IPS-18a (cell line): ENCODE data around the gene GCK.

ENCODE experiments used
- H3K27ac ChIP-seq: one replicate; pipeline ENCODE4 v1.5.1; 2013; ENCODE audit warnings: low read length
- H3K27me3 ChIP-seq: one replicate; pipeline ENCODE4 v1.6.1; 2013; ENCODE audit warnings: mild to moderate bottlenecking, low read length; ENCODE audit not compliant: control insufficient read depth, insufficient read depth
- H3K36me3 ChIP-seq: one replicate; pipeline ENCODE4 v1.6.1; 2013; ENCODE audit warnings: low read depth, low read length; ENCODE audit not compliant: control insufficient read depth
- H3K4me1 ChIP-seq: one replicate; pipeline ENCODE4 v1.6.1; 2013; ENCODE audit warnings: low read depth, low read length; ENCODE audit not compliant: control insufficient read depth
- H3K4me3 ChIP-seq: one replicate; pipeline ENCODE4 v1.5.1; 2013; ENCODE audit warnings: low read length
- H3K9ac ChIP-seq: one replicate; pipeline ENCODE4 v1.6.1; 2013; ENCODE audit warnings: mild to moderate bottlenecking, low read length, moderate library complexity
- H3K9me3 ChIP-seq: one replicate; pipeline ENCODE4 v1.6.1; 2013; ENCODE audit warnings: low read depth, low read length; ENCODE audit not compliant: control insufficient read depth

GCK gene

DNA sequence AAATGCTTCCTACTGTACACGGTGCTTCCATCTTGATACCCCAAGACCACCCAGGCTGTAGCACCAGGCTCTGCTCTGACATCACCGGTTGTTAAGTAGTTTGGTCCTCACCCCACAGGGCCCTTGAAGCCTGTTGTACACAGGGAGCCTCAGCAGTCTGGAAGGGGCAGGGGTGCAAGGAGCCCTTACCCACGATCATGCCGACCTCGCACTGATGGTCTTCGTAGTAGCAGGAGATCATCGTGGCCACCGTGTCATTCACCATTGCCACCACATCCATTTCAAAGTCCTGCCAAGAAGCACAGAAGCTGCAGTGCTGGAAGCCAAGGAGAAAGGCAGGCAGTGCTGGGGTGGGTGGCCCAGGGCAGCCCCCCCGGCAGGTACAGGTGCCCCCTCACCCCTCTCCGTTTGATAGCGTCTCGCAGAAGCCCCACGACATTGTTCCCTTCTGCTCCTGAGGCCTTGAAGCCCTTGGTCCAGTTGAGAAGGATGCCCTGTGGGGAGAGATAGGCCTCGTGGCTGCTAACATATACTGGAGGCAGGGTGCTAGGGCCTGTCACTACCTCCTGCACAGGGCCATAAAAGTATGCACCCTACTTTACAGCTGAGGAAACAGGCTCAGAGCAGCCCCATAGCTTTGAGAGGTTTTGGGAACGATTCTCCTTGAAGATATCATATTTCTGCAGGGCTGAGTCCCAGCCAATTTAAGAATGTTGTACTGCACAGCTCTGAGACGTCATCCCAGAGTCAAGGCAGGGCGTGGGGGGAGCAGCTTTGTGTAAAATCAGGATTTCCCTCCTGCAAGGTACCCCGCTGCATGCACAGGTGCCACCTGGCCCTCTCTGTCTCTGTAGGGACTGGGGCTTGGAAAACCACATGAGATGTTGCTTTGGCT is 39.4 kb downstream of the GCK start:
- Histone ChIP-seq H3K27ac (no peak overlapping the region), H3K4me3 (no peak overlapping the region), H3K27me3 (peaks cover 15% of the 10 kb centered on the region), H3K4me1 (peaks cover 10% of the 10 kb centered on the region), H3K36me3 (no peaks in the 10 kb centered on the region), H3K9me3 (no peaks in the 10 kb centered on the region), H3K9ac (no peak overlapping the region)

DNA sequence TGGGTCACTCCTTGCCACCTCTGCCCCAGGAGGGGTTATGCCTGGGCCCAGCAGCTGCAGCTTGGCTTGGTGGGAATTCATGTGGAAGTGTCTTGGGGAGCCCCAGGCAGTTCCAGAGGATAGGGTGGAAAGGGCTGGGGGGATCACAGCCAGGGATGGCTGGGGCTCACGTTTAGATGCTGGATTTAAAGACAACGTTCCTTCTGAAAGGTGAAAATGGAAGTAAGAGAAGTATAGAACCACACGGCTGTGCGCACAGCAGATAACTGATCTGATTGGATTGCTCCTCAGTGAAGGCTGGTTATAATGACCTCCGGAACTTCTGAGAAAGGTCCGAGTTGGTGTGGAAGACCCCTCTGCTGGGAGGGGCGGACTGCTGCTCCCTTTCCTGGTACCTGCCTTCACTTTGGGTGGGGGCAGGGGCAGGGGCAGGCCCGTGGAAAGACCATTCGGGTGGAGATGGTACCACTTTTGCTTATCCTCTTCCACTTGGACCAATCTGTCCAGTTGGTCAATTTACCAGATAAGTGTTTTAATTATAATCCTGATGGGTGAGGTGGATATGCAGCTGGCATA is 40.2 kb downstream of the GCK start:
- H3K9me3 ChIP-seq = no peaks in the 10 kb centered on the region
- H3K9ac ChIP-seq = no peak overlapping the region
- no peaks in the 10 kb centered on the region for H3K36me3 ChIP-seq
- H3K4me1 ChIP-seq = peaks cover 10% of the 10 kb centered on the region
- no peak overlapping the region for H3K4me3 ChIP-seq
- no peak overlapping the region for H3K27ac ChIP-seq
- peaks cover 23% of the 10 kb centered on the region for H3K27me3 ChIP-seq

DNA sequence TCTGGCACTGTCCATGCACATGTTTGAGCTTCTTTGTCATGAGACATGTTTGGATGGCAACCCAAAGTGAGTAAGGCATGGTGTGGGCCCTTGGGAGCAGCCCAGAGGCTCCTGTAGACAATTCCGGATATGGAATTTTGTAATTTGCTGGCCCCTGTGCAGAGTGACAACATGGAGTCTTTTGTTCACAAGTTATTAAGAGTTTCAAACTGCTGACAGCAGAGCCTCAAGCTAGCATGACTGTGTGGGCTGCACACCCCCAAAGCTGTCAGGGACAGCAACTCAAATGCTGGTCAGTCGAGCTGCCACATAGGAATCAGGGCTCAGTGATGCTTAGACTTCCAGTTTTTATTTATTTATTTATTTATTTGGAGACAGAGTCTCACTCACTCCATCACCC is 41.1 kb downstream of the GCK start:
- Histone ChIP-seq H3K9ac (no peak overlapping the region), H3K27me3 (peaks cover 29% of the 10 kb centered on the region), H3K27ac (no peak overlapping the region), H3K4me1 (peaks cover 10% of the 10 kb centered on the region), H3K36me3 (no peaks in the 10 kb centered on the region), H3K9me3 (no peaks in the 10 kb centered on the region), H3K4me3 (no peak overlapping the region)

DNA sequence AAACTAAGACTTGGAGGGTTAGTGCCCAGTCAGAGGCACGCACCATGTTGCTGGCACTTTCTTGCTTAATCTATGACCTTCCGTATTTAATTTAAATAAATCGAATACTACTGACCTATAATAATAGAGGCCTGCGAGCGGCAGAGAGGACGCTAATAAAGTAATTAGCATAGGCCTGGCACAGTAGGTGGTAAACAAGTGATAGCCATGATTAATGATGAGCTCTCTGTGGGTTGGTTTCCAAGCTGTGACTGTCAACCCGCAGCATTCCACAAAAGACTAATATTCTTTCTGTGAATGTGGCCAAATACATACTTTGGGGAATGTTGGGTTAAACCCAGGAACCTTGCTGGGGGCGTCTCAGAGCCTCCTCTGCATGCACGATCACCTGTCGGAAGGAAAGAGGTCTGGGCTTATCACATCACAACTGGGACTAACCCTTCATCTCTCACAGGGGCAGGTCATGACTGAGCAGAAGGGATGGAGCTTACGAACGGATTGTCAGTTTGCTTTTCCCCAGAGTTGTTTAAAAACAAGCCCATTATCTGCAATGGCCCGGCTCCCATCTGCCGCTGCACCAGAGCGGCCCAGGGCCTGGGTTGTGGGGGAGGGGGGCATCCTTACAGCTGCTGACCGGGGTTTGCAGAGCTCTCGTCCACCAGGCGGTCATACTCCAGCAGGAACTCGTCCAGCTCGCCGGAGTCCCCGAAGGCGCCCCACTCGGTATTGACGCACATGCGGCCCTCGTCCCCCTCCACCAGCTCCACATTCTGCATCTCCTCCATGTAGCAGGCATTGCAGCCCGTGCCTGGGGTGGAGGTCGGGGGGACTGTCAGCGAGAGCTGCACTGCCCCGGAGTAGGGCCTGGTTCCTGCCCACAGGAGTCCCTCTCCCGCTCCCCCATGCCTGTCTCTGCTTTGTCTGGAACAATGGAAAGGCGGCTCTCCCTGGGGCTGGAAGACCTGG is 41.9 kb downstream of the GCK start:
- no peak overlapping the region for H3K9ac ChIP-seq
- no peak overlapping the region for H3K4me3 ChIP-seq
- no peaks in the 10 kb centered on the region for H3K9me3 ChIP-seq
- peaks cover 10% of the 10 kb centered on the region for H3K4me1 ChIP-seq
- H3K36me3 ChIP-seq = no peaks in the 10 kb centered on the region
- no peak overlapping the region for H3K27ac ChIP-seq
- H3K27me3 ChIP-seq = peaks cover 29% of the 10 kb centered on the region

DNA sequence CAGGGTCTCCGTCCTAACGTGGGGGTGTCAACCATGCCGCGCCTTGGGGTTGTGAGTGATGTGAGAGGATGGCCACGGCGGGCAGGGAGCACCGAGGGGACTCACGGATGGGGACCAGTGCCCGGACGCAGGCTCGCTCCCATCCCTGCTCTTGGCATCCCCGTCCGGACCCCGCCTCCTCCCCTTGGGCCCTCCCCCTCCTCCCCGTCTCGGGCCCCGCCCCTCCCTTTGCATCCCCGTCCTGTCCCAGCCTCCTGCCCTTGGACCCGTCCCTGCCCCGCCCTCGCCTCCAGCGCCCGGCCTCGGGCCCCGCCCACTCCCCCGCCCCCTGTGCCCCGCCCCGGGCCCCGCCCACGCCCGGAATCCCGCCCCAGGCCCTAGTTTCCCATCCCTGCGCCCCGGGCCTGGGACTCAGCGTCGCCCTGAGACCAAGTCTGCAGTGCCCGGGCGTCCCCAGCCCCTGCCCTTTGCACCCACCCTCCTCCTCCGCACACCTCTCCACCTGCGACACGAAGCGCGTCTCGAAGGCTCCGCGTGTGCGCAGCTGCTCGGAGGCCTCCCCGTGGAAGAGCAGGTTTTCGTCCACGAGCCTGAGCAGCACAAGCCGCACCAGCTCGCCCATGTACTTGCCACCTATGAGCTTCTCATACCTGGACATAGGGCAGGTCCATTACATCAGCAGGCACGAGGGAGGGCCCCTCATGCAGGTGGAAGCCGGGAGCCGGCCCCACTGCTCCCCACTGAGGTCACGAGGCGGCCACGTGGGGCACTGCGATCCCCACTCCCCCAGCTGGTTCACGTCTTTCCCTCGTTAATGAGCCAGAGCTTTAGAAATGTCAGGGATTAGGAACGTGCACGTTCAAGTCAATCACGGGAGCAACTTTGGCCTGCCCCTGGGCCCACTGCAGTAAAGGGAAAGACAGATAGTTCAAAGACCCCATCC is 43.0 kb downstream of the GCK start:
- Histone ChIP-seq H3K9me3 (no peaks in the 10 kb centered on the region), H3K36me3 (no peaks in the 10 kb centered on the region), H3K27me3 (peaks cover 29% of the 10 kb centered on the region), H3K9ac (no peak overlapping the region), H3K27ac (no peak overlapping the region), H3K4me1 (peaks cover 10% of the 10 kb centered on the region), H3K4me3 (peak overlapping the region; percentile 59)

DNA sequence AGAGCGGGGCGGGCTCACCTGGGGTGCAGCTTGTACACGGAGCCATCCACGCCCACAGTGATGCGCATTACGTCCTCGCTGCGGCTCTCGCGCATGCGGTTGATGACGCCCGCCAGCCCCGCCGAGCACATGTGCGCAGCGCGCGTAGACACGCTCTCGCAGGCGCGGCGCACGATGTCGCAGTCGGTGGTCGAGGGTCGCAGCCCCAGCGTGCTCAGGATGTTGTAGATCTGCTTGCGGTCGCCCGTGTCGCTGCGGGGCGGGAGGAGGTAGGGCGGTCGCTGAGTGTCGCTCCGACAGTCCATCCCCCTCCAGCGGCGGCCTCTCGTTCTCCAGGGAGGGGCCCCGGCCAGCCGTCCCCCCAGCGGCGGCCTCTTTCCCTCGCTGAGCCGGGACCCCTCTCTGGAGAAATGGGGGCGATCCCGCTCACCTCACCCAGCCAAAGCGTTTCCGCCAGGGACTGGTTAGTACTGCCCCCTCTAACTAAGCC is 43.7 kb downstream of the GCK start:
- Histone ChIP-seq H3K9me3 (no peaks in the 10 kb centered on the region), H3K4me1 (peaks cover 10% of the 10 kb centered on the region), H3K27ac (no peak overlapping the region), H3K36me3 (no peaks in the 10 kb centered on the region), H3K4me3 (peak overlapping the region; percentile 59), H3K27me3 (peaks cover 29% of the 10 kb centered on the region), H3K9ac (no peak overlapping the region)

DNA sequence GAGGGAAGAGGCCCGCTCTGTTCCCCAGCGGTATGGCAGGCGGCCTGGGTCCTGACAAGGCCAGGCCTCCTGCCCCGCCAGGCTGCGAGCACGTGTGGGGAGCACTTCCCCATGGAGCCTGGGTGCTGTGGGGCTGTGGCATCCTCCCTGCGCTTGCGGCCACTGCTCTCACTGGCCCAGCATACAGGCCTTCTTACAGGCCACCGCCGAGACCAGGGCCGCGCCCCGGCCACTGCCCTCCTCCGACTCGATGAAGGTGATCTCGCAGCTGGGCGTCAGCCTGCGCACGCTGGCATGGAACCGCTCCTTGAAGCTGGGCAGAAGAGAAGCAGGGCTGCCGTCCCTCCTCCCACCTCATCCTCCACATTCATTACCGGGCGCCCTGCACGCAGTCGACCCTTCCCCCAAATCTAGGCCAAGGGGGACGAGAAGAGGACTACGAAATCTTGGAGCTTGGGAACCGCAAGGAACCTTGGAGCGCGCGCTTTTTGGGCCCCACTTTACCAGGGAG is 44.2 kb downstream of the GCK start:
- H3K4me1 ChIP-seq = peaks cover 10% of the 10 kb centered on the region
- H3K27me3 ChIP-seq = peaks cover 29% of the 10 kb centered on the region
- H3K9ac ChIP-seq = no peak overlapping the region
- H3K27ac ChIP-seq = no peak overlapping the region
- no peaks in the 10 kb centered on the region for H3K36me3 ChIP-seq
- H3K4me3 ChIP-seq = peak overlapping the region; percentile 59
- no peaks in the 10 kb centered on the region for H3K9me3 ChIP-seq

DNA sequence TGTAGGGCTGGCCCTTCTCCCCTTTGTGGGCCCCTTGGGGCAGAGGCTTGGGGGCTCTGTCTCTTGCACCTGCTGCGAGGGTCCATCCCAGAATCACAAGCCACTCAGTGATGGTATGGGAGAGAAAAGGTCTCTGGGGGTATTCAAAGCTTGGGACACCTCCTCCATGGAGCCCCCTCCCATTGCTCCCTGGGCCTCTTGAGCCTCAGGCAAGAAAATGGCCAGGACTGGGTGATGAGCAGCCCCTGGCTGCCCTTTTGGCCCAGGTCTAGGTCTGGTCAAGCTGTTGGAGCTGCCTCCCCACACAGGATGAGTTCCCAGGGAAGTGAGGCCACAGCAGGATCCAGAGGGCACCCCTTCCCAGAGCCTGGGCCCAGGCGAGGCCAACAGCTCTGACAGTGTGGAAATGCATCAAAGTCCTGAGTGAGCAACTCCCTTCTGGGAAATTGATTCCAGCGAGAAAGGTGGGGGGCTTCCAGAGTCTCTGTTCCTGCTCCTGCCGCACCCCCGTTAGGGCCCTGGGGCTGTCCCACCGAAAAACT is 44.7 kb downstream of the GCK start:
- H3K9ac ChIP-seq = no peak overlapping the region
- H3K9me3 ChIP-seq = no peaks in the 10 kb centered on the region
- peaks cover 10% of the 10 kb centered on the region for H3K4me1 ChIP-seq
- H3K27ac ChIP-seq = no peak overlapping the region
- H3K4me3 ChIP-seq = no peak overlapping the region
- no peaks in the 10 kb centered on the region for H3K36me3 ChIP-seq
- H3K27me3 ChIP-seq = peaks cover 29% of the 10 kb centered on the region

DNA sequence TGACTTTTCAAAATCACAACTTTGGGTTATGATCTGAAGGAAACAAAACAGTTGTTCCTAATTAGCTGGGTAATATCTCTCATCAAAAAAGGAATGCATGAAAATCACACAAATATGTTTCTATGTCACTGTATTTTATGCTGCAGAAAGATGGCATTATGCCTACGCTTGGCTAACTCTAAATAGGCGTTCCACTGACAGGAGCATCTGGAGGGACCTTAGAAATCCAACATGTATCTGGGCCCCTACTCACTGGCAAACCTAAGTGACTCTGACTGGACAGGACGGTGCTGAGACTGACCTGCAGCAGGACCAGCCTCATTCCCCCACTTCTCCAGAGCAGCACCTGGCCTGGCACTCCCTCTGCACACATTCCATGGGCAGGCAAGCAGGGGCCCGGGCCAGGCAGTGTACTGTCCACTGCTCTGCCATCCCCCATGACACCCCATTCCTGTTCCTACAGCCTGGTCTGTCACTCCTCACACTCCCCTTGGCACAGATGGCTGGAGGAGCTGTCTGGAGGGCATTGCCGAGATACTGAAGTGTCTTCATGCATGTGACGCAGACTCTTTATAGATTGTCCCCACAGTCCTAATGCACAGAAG is 45.5 kb downstream of the GCK start:
- no peaks in the 10 kb centered on the region for H3K9me3 ChIP-seq
- peaks cover 10% of the 10 kb centered on the region for H3K4me1 ChIP-seq
- H3K27ac ChIP-seq = no peak overlapping the region
- peaks cover 29% of the 10 kb centered on the region for H3K27me3 ChIP-seq
- H3K4me3 ChIP-seq = no peak overlapping the region
- no peaks in the 10 kb centered on the region for H3K36me3 ChIP-seq
- H3K9ac ChIP-seq = no peak overlapping the region

DNA sequence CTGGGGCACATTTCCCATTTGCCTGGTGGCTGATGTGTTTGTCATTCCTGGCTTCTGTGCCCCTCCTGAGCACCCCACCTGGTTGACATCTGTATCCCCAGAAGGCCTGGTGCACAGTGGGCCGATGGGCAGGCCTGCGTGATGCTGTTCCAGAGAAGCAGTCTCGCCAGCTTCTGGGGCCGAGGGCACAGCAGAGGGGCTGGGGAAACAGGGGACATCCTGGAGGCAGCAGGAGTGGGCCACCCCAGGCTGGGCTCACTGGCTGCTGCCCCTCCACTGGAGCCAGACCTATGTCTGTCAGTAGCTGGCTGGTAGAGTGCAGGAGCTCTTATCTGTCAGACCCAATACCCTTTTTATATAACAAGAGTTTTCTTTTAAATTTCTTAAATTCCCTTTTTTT is 47.2 kb downstream of the GCK start:
- Histone ChIP-seq H3K4me3 (no peak overlapping the region), H3K9me3 (no peaks in the 10 kb centered on the region), H3K36me3 (no peaks in the 10 kb centered on the region), H3K27me3 (peaks cover 25% of the 10 kb centered on the region), H3K4me1 (peaks cover 1% of the 10 kb centered on the region), H3K27ac (no peak overlapping the region), H3K9ac (no peak overlapping the region)
